Tibial nerve (tissue), 4 donors: Measurements from ENCODE around the gene C1orf210.

Source experiments
- CTCF ChIP-seq, 5 experiments: fragments of 200-600 bp in 3 of 5; fragments of 450-650 bp in 2 of 5; sonication (generic) in 3 of 5; IDR thresholded peaks; one replicate each; pipeline ENCODE4 v1.5.1; 2016 to 2019; ENCODE audit warnings: antibody characterized with exemption in 5 of 5, mild to moderate bottlenecking in 3 of 5, moderate library complexity in 2 of 5
- EP300 ChIP-seq, 2 donors: sonication (generic); formaldehyde crosslinking; IDR thresholded peaks; one replicate each; pipeline ENCODE4 v1.6.1; 2017; ENCODE audit warnings: antibody characterized with exemption in 2 of 2, mild to moderate bottlenecking in 1 of 2
- POLR2A ChIP-seq, 2 donors: fragments of 450-650 bp; IDR thresholded peaks; one replicate each; pipeline ENCODE4 v1.6.1; 2017; ENCODE audit warnings: antibody characterized with exemption in 2 of 2, mild to moderate bottlenecking in 2 of 2, moderate library complexity in 2 of 2

GRCh38 chr1:43272576-43273571, 12.5 kb downstream of the C1orf210 start:
- TF ChIP-seq CTCF (IDR thresholded peaks at IDR 0.05) (no peak), POLR2A (IDR thresholded peaks at IDR 0.05) (no peak), EP300 (IDR thresholded peaks at IDR 0.05) (no peak)
